CD14-positive monocyte (primary cell): ENCODE results near the gene NFATC2IP. TPM values are rescaled to one million over a fixed set of nuclear protein-coding genes. Genes with fewer than 3 reads are reported as not detected.

ENCODE experiments used
- DNase-seq, 3 donors: peaks; one replicate each; pipeline ENCODE4 v3.0.0-alpha.2; 2011 to 2022
- H2AFZ ChIP-seq: 2 replicates; pipeline ENCODE4 v1.6.0; 2012; ENCODE audit warnings: mild to moderate bottlenecking, low read depth, low read length, inconsistent platforms; ENCODE audit not compliant: insufficient read depth, poor library complexity, severe bottlenecking
- H3K27ac ChIP-seq, 2 donors: 1 replicate in 1 of 2; 2 replicates in 1 of 2; pipeline ENCODE4 v1.5.1; 2012 to 2013; ENCODE audit warnings: low read length in 2 of 2, control low read depth in 1 of 2, inconsistent platforms in 1 of 2, low read depth in 1 of 2, mild to moderate bottlenecking in 1 of 2
- H3K27me3 ChIP-seq, 2 donors: one replicate each; pipeline versions ENCODE4 v1.6.0 to v1.6.1; 2011 to 2013; ENCODE audit warnings: low read length in 2 of 2; ENCODE audit not compliant: control insufficient read depth in 2 of 2, insufficient read depth in 2 of 2
- H3K36me3 ChIP-seq, 2 donors: replicated peaks in 1 of 2; 1 replicate in 1 of 2; 2 replicates in 1 of 2; pipeline versions ENCODE4 v1.5.1 to v1.6.1; 2012 to 2013; ENCODE audit warnings: low read length in 2 of 2, control low read depth in 1 of 2, inconsistent platforms in 1 of 2, mild to moderate bottlenecking in 1 of 2; ENCODE audit not compliant: insufficient read depth in 2 of 2, control insufficient read depth in 1 of 2
- H3K4me1 ChIP-seq, 2 donors: 1 replicate in 1 of 2; 2 replicates in 1 of 2; pipeline versions ENCODE4 v1.5.1 to v1.6.1; 2012 to 2013; ENCODE audit warnings: low read length in 2 of 2, control low read depth in 1 of 2, inconsistent platforms in 1 of 2, mild to moderate bottlenecking in 1 of 2, moderate library complexity in 1 of 2; ENCODE audit not compliant: insufficient read depth in 2 of 2, control insufficient read depth in 1 of 2
- H3K4me2 ChIP-seq: replicated peaks from 2 replicates; pipeline ENCODE3; 2012; ENCODE audit warnings: low read length, moderate library complexity, mild to moderate bottlenecking; ENCODE audit not compliant: poor library complexity, severe bottlenecking; ENCODE audit errors: extremely low read depth
- H3K4me3 ChIP-seq, 3 experiments: fragments of 200-600 bp in 1 of 3; sonication (generic) in 1 of 3; replicated peaks in 1 of 3; 1 replicate in 2 of 3; 2 replicates in 1 of 3; pipeline ENCODE4 v1.5.1; 2011 to 2013; ENCODE audit warnings: low read length in 3 of 3, mild to moderate bottlenecking in 3 of 3, control low read depth in 2 of 3, low read depth in 2 of 3, inconsistent platforms in 1 of 3, moderate library complexity in 1 of 3
- H3K79me2 ChIP-seq: 2 replicates; pipeline ENCODE4 v1.6.0; 2012; ENCODE audit warnings: mild to moderate bottlenecking, control low read depth, inconsistent platforms, low read length, moderate library complexity; ENCODE audit not compliant: insufficient read depth
- H3K9ac ChIP-seq: 2 replicates; pipeline ENCODE4 v1.6.0; 2017; ENCODE audit warnings: low read length, mild to moderate bottlenecking; ENCODE audit not compliant: insufficient read depth, poor library complexity, severe bottlenecking
- H3K9me3 ChIP-seq, 2 donors: replicated peaks in 1 of 2; 1 replicate in 1 of 2; 2 replicates in 1 of 2; pipeline versions ENCODE4 v1.5.1 to v1.6.1; 2012 to 2013; ENCODE audit warnings: low read length in 2 of 2, control low read depth in 1 of 2; ENCODE audit not compliant: control insufficient read depth in 1 of 2, insufficient read depth in 1 of 2
- H4K20me1 ChIP-seq: 2 replicates; pipeline ENCODE4 v1.6.0; 2012; ENCODE audit warnings: mild to moderate bottlenecking, low read length, control low read depth, moderate library complexity; ENCODE audit not compliant: insufficient read depth
- H3K27ac Mint-ChIP-seq, 7 donors: one replicate each; pipeline ENCODE4 v1.8.0; 2020; ENCODE audit warnings: mild to moderate bottlenecking in 7 of 7, mixed read lengths in 7 of 7, moderate library complexity in 6 of 7, inconsistent platforms in 2 of 7
- H3K27me3 Mint-ChIP-seq, 3 donors: one replicate each; pipeline ENCODE4 v1.8.0; 2021 to 2022; ENCODE audit warnings: low read depth in 3 of 3, mild to moderate bottlenecking in 3 of 3, mixed read lengths in 3 of 3, moderate library complexity in 3 of 3, inconsistent platforms in 1 of 3
- H3K36me3 Mint-ChIP-seq, 2 donors: one replicate each; pipeline ENCODE4 v1.8.0; 2020; ENCODE audit warnings: mixed read lengths in 2 of 2, inconsistent platforms in 1 of 2, mild to moderate bottlenecking in 1 of 2
- H3K4me1 Mint-ChIP-seq: one replicate; pipeline ENCODE4 v1.8.0; 2020; ENCODE audit warnings: mild to moderate bottlenecking, mixed read lengths
- H3K4me3 Mint-ChIP-seq, 2 donors: one replicate each; pipeline ENCODE4 v1.8.0; 2020; ENCODE audit warnings: mild to moderate bottlenecking in 2 of 2, mixed read lengths in 2 of 2, moderate library complexity in 1 of 2
- H3K9me3 Mint-ChIP-seq, 7 donors: one replicate each; pipeline ENCODE4 v1.8.0; 2020 to 2022; ENCODE audit warnings: mixed read lengths in 7 of 7, mild to moderate bottlenecking in 6 of 7, moderate library complexity in 6 of 7, inconsistent platforms in 2 of 7
- WGBS: methylation state at CpG from one replicate; pipeline ENCODE4 v1.1.5; 2013; ENCODE audit warnings: missing lambda C conversion rate; ENCODE audit not compliant: insufficient coverage; 5-methylcytosine and 5-hydroxymethylcytosine counted together
- intact Hi-C, 2 donors: fragments of 100-400 bp; cut with micrococcal nuclease; formaldehyde crosslinking; loops; one replicate each; pipeline versions ENCODE4 v1.15.0 to v1.15.1; 2023
- polyA plus RNA-seq, 3 donors: library from polyadenylated mRNA; depleted of rRNA in 1 of 3; unstranded in 2 of 3; stranded (reverse) in 1 of 3; fragments of 300-500 nt in 2 of 3; fragments of >200 nt in 1 of 3; fragmentation: Illumina TruSeq in 2 of 3; gene quantifications; 1 replicate in 2 of 3; 2 replicates in 1 of 3; pipeline ENCODE4 v1.2.3, GENCODE V29; 2012 to 2021
- TF ChIP-seq, protein P1 (sequence below): fragments of 200-600 bp; IDR thresholded peaks from one replicate; pipeline ENCODE4 v1.8.0; 2022; ENCODE audit warnings: antibody characterized with exemption, mild to moderate bottlenecking

Gene NFATC2IP
- polyA plus RNA-seq, 3 donors: 17.5 to 125 (median 18.4) TPM

DNA sequence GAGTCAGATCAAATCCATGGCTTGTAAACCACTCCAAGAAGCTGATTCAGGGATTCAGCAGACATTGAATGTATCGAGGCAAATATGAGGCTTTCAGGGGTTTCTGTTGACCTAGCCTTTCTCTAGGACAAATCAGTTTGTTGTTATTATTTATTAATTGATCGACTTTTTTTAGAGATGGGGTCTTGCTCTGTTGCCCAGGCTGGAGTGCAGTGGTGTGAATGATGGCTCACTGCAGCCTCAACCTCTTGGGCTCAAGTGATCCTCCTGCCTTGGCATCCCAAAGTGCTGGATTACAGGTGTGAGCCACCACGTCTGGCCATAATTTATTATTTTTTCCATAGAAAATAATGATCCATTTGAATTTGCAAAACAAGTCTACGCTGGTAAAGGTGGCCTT, 61.1 kb downstream of the NFATC2IP start:
- Mint-ChIP-seq H3K27me3 (peaks cover 2 to 10% (median 2%) of the 10 kb centered on the region in 3 donors), H3K9me3 (peaks cover 0 to 11% (median 8%) of the 10 kb centered on the region in 7 donors), H3K36me3 (peaks cover 3 to 7% of the 10 kb centered on the region in 2 donors), H3K4me1 (peaks cover 67% of the 10 kb centered on the region), H3K4me3 (no peak overlapping the region), H3K27ac (peak overlapping the region in 5 of 7 donors; percentile 43 to 94 (median 93))
- Histone ChIP-seq H4K20me1 (no peaks in the 10 kb centered on the region), H3K79me2 (no peaks in the 10 kb centered on the region), H3K27ac (peak overlapping the region; percentile 80 to 93), H3K9me3 (peaks cover 0 to 2% of the 10 kb centered on the region in 2 donors), H3K4me2 (no peak overlapping the region), H3K27me3 (no peaks in the 10 kb centered on the region), H3K4me3 (no peak overlapping the region), H3K36me3 (no peaks in the 10 kb centered on the region), H3K9ac (no peak overlapping the region), H2AFZ (peak overlapping the region; percentile 51), H3K4me1 (peaks cover 73 to 85% of the 10 kb centered on the region in 2 donors)
- intact Hi-C loops: no loop called here
- TF ChIP-seq, protein P1, sequence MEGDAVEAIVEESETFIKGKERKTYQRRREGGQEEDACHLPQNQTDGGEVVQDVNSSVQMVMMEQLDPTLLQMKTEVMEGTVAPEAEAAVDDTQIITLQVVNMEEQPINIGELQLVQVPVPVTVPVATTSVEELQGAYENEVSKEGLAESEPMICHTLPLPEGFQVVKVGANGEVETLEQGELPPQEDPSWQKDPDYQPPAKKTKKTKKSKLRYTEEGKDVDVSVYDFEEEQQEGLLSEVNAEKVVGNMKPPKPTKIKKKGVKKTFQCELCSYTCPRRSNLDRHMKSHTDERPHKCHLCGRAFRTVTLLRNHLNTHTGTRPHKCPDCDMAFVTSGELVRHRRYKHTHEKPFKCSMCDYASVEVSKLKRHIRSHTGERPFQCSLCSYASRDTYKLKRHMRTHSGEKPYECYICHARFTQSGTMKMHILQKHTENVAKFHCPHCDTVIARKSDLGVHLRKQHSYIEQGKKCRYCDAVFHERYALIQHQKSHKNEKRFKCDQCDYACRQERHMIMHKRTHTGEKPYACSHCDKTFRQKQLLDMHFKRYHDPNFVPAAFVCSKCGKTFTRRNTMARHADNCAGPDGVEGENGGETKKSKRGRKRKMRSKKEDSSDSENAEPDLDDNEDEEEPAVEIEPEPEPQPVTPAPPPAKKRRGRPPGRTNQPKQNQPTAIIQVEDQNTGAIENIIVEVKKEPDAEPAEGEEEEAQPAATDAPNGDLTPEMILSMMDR: no peak
- 100% methylated on average over 2 of the region's 4 CpGs for WGBS
- no peak for DNase-seq

DNA sequence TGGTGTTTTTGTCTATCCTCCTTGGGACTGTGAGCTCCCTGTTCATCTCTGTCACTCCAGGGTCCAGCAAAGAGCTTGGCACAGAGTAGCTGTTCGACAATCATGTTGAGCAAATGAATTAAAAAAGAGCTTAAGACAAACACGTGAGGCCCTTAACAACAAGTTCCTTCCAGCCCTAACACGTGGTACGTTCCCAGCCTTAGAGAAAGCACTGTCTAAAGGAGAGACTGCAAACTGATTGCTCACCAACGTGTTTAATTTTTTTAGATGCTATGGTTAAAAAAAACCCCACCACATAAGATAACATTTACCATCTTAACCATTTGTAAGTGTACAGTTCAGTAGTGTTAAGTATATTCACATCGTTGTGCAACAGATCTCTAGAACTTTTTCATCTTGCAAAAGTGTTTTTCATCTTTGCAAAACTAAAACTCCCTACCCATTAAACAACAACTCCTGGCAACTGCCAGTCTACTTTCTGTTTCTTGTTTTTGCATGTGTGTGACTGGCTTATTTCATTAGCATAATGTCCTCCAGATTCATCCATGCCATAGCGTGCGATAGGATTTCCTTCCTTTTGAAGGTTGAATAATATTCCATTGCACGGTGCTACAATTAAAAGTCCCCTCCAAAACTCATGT, 62.3 kb downstream of the NFATC2IP start:
- Histone ChIP-seq H3K9me3 (peaks cover 0 to 2% of the 10 kb centered on the region in 2 donors), H3K27me3 (no peaks in the 10 kb centered on the region), H3K36me3 (no peaks in the 10 kb centered on the region), H3K4me2 (peak overlapping the region; percentile 39), H3K79me2 (no peaks in the 10 kb centered on the region), H4K20me1 (no peaks in the 10 kb centered on the region), H3K27ac (peak overlapping the region; percentile 88 to 93), H2AFZ (no peak overlapping the region), H3K4me1 (peaks cover 66 to 74% of the 10 kb centered on the region in 2 donors), H3K9ac (peak overlapping the region; percentile 66), H3K4me3 (peak overlapping the region in 1 of 3 experiments; percentile 37)
- Mint-ChIP-seq H3K4me3 (peak overlapping the region in 1 of 2 donors; percentile 56), H3K9me3 (peaks cover 0 to 11% (median 7%) of the 10 kb centered on the region in 7 donors), H3K27ac (peak overlapping the region; percentile 85 to 96 (median 94)), H3K4me1 (peaks cover 57% of the 10 kb centered on the region), H3K36me3 (peaks cover 3 to 7% of the 10 kb centered on the region in 2 donors), H3K27me3 (peaks cover 2 to 10% (median 2%) of the 10 kb centered on the region in 3 donors)
- peak; percentile 60 to 87 (median 81) for DNase-seq
- TF ChIP-seq, protein P1: no peak
- 9% methylated on average over 4 of the region's 9 CpGs for WGBS
- intact Hi-C loops: no loop called here
